HEK293 (cell line): ENCODE measurements around the gene TNPO3.

Experiments used
- CTCF ChIA-PET: fragments of 350-600 bp; formaldehyde crosslinking; extraction: SDS; loops from one replicate; lab custom pipeline; 2021; ENCODE audit warnings: antibody characterized with exemption; lab: Yijun Ruan, JAX
- POLR2A ChIA-PET: fragments of 300-600 bp; formaldehyde crosslinking; extraction: SDS; loops from one replicate; lab custom pipeline; 2020; ENCODE audit warnings: antibody characterized with exemption, inconsistent platforms; lab: Yijun Ruan, JAX
- H3K27ac ChIP-seq: fragments of 200-500 bp; sonication (Bioruptor generic); 2 replicates; pipeline ENCODE4 v1.5.1; 2014; ENCODE audit warnings: low read depth, low read length, control low read depth, inconsistent platforms; ENCODE audit errors: extremely low read depth
- H3K36me3 ChIP-seq, 2 experiments: fragments of 200-500 bp in 1 of 2; sonication (Bioruptor generic) in 1 of 2; 1 replicate in 1 of 2; 2 replicates in 1 of 2; pipeline ENCODE4 v1.5.1; 2014 to 2017; ENCODE audit warnings: inconsistent platforms in 2 of 2, low read length in 2 of 2; ENCODE audit not compliant: control insufficient read depth in 2 of 2, insufficient read depth in 1 of 2
- H3K4me1 ChIP-seq: fragments of 200-500 bp; sonication (Bioruptor generic); 2 replicates; pipeline ENCODE4 v1.5.1; 2014; ENCODE audit warnings: mild to moderate bottlenecking, low read length, inconsistent platforms; ENCODE audit not compliant: control insufficient read depth, insufficient read depth
- H3K4me3 ChIP-seq: 2 replicates; pipeline ENCODE4 v1.5.1; 2011; ENCODE audit warnings: low read depth, mild to moderate bottlenecking, control low read depth, low read length, moderate library complexity
- H3K9me3 ChIP-seq: fragments of 200-500 bp; sonication (Bioruptor generic); 2 replicates; pipeline ENCODE4 v1.5.1; 2014; ENCODE audit warnings: low read depth, low read length, inconsistent platforms; ENCODE audit not compliant: control insufficient read depth, insufficient read depth
- GLIS2 ChIP-seq: fragments of 450-650 bp; formaldehyde crosslinking; IDR thresholded peaks from 2 replicates; pipeline ENCODE4 v1.5.1; 2016; ENCODE audit warnings: missing biosample characterization, missing genetic modification characterization
- ZNF169 ChIP-seq: fragments of 450-650 bp; formaldehyde crosslinking; IDR thresholded peaks from 2 replicates; pipeline ENCODE4 v1.5.1; 2016; ENCODE audit warnings: missing biosample characterization, missing genetic modification characterization
- ZNF280C ChIP-seq: fragments of 450-650 bp; formaldehyde crosslinking; IDR thresholded peaks from 2 replicates; pipeline ENCODE4 v1.5.1; 2016; ENCODE audit warnings: missing biosample characterization, missing genetic modification characterization
- ZNF335 ChIP-seq: fragments of 450-650 bp; formaldehyde crosslinking; conservative IDR thresholded peaks from 2 replicates; pipeline ENCODE4 v1.5.1; 2016; ENCODE audit warnings: missing biosample characterization, missing genetic modification characterization
- ZNF501 ChIP-seq: fragments of 450-650 bp; formaldehyde crosslinking; IDR thresholded peaks from 2 replicates; pipeline ENCODE4 v1.5.1; 2016; ENCODE audit warnings: missing biosample characterization, missing genetic modification characterization
- ZNF510 ChIP-seq: fragments of 450-650 bp; formaldehyde crosslinking; IDR thresholded peaks from 2 replicates; pipeline ENCODE4 v1.5.1; 2018; ENCODE audit warnings: mild to moderate bottlenecking, missing genetic modification characterization, missing biosample characterization; ENCODE audit not compliant: insufficient replicate concordance
- ZNF518A ChIP-seq: fragments of 450-650 bp; formaldehyde crosslinking; conservative IDR thresholded peaks from 2 replicates; pipeline ENCODE4 v1.5.1; 2016; ENCODE audit warnings: low read depth, missing biosample characterization, missing genetic modification characterization
- ZNF560 ChIP-seq: fragments of 450-650 bp; formaldehyde crosslinking; IDR thresholded peaks from 2 replicates; pipeline ENCODE4 v1.5.1; 2017; ENCODE audit warnings: missing biosample characterization, missing genetic modification characterization, borderline replicate concordance
- ZNF701 ChIP-seq: fragments of 450-650 bp; formaldehyde crosslinking; IDR thresholded peaks from 2 replicates; pipeline ENCODE4 v1.5.1; 2016; ENCODE audit warnings: missing biosample characterization, missing genetic modification characterization
- ZNF843 ChIP-seq: fragments of 450-650 bp; formaldehyde crosslinking; IDR thresholded peaks from 2 replicates; pipeline ENCODE4 v1.5.1; 2016; ENCODE audit warnings: missing biosample characterization, missing genetic modification characterization
- ZSCAN16 ChIP-seq: fragments of 450-650 bp; formaldehyde crosslinking; IDR thresholded peaks from 2 replicates; pipeline ENCODE4 v1.5.1; 2016; ENCODE audit warnings: missing biosample characterization, missing genetic modification characterization
- ZSCAN4 ChIP-seq: fragments of 450-650 bp; formaldehyde crosslinking; IDR thresholded peaks from 2 replicates; pipeline ENCODE4 v1.5.1; 2017; ENCODE audit warnings: missing biosample characterization, missing genetic modification characterization
- TF ChIP-seq, protein P1 (sequence below): fragments of 450-650 bp; formaldehyde crosslinking; IDR thresholded peaks from 2 replicates; pipeline ENCODE4 v1.5.1; 2016; ENCODE audit warnings: missing biosample characterization, missing genetic modification characterization

TNPO3 gene

GRCh38 chr7:129090300-129090907, 35.5 kb upstream of the TNPO3 start:
- no peak overlapping the region for H3K27ac ChIP-seq
- no peaks in the 10 kb centered on the region for H3K4me1 ChIP-seq
- TF ChIP-seq ZNF169 (tag by site-specific recombination) (no peak), ZNF501 (no peak), ZNF518A (tag by site-specific recombination) (no peak), ZNF510 (tag by site-specific recombination) (no peak), ZSCAN4 (no peak), ZNF701 (tag by site-specific recombination) (no peak), GLIS2 (no peak), ZNF560 (tag by site-specific recombination) (no peak), ZSCAN16 (tag by site-specific recombination) (no peak), ZNF843 (no peak)
- TF ChIP-seq, protein P1, sequence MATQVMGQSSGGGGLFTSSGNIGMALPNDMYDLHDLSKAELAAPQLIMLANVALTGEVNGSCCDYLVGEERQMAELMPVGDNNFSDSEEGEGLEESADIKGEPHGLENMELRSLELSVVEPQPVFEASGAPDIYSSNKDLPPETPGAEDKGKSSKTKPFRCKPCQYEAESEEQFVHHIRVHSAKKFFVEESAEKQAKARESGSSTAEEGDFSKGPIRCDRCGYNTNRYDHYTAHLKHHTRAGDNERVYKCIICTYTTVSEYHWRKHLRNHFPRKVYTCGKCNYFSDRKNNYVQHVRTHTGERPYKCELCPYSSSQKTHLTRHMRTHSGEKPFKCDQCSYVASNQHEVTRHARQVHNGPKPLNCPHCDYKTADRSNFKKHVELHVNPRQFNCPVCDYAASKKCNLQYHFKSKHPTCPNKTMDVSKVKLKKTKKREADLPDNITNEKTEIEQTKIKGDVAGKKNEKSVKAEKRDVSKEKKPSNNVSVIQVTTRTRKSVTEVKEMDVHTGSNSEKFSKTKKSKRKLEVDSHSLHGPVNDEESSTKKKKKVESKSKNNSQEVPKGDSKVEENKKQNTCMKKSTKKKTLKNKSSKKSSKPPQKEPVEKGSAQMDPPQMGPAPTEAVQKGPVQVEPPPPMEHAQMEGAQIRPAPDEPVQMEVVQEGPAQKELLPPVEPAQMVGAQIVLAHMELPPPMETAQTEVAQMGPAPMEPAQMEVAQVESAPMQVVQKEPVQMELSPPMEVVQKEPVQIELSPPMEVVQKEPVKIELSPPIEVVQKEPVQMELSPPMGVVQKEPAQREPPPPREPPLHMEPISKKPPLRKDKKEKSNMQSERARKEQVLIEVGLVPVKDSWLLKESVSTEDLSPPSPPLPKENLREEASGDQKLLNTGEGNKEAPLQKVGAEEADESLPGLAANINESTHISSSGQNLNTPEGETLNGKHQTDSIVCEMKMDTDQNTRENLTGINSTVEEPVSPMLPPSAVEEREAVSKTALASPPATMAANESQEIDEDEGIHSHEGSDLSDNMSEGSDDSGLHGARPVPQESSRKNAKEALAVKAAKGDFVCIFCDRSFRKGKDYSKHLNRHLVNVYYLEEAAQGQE (tag by site-specific recombination): no peak
- TF ChIP-seq, all 188 proteins: peak for 0
- ChIA-PET CTCF (interaction anchor here (0.6 to 3.1 kb wide), 30 partner anchors 9 to 662 kb away, joined by 3 to 18 read pairs (median 4); partner anchors contain the start of genes ATP6V1F, IRF5, TNPO3 and TSPAN33), POLR2A (interaction anchor here (1.7 to 1.9 kb wide), 2 partner anchors 36 kb away, joined by 10 to 15 read pairs; partner anchors contain the start of gene TNPO3)
- H3K36me3 ChIP-seq: no peaks in the 10 kb centered on the region
- no peak overlapping the region for H3K4me3 ChIP-seq
- no peaks in the 10 kb centered on the region for H3K9me3 ChIP-seq

GRCh38 chr7:129089521-129090212, 34.8 kb upstream of the TNPO3 start:
- TF ChIP-seq ZNF280C (tag by site-specific recombination) (no peak), ZNF335 (tag by site-specific recombination) (peak; percentile 71)
- Histone ChIP-seq H3K27ac (no peak overlapping the region), H3K9me3 (no peaks in the 10 kb centered on the region), H3K36me3 (no peaks in the 10 kb centered on the region), H3K4me1 (no peaks in the 10 kb centered on the region), H3K4me3 (no peak overlapping the region)
- CTCF ChIA-PET: interaction anchor here (0.6 to 3.1 kb wide), 9 partner anchors 17 to 314 kb away, joined by 3 to 18 read pairs (median 4); partner anchors contain the start of gene ATP6V1F
- POLR2A ChIA-PET: interaction anchor here (1.7 kb wide), 1 partner anchor 35 kb away, joined by 10 read pairs; the partner anchor contains the start of gene TNPO3
